GM19351 (cell line): ENCODE measurements around the gene CSRP1.

Source experiments
- ATAC-seq: cut with Tn5 transposase; IDR thresholded peaks from one replicate; pipeline ENCODE4 v1.9.1; 2021; ENCODE audit warnings: mild to moderate bottlenecking, moderate library complexity; ENCODE audit not compliant: unreplicated experiment

CSRP1 gene

DNA sequence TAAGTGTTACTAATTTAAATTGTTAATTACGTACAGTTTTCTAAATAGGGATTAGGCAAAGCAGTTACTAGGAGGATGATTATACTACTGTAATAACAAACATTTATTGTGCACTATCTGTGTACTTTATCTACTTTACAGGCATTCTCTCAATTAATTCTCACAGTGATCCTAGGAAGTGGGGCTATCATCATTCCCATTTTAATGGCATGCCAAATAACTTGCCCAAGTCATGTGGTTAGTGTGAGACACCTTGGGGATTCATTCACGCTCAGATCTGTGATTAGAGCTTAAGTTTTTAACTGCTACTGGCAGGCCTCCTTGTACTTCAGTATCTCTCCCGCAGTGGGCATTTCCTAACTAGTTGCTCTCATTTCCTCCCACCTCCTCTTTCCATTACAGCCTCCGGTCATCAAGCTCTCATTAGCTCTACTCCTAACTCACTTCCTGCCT, 49.4 kb downstream of the CSRP1 start:
- no peak for ATAC-seq

- ATAC-seq: peak; percentile 67
Measured at GRCh38 chr1:201456499-201457309, 50.2 kb downstream of the CSRP1 start.

- ATAC-seq: no peak
Measured at GRCh38 chr1:201455098-201455497, 51.8 kb downstream of the CSRP1 start.

DNA sequence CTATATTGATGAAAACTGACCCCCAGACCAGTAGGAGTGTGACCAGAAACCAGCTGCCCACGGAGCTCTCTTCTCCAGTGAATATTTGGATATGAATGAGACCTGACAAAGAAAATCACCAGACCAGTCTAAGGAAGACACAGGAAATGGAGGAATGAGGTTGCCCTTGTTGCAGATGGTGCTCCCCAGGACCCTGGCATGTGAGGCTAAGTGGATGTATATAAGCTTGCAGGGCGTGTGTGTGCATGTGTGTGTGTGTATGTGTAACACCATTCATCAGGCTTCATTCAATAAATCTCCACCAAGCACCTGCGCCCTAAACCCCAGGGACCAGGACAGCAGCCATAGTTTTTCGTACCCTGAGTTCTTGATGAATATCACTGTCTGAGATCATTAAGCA, 52.3 kb downstream of the CSRP1 start:
- no peak for ATAC-seq

DNA sequence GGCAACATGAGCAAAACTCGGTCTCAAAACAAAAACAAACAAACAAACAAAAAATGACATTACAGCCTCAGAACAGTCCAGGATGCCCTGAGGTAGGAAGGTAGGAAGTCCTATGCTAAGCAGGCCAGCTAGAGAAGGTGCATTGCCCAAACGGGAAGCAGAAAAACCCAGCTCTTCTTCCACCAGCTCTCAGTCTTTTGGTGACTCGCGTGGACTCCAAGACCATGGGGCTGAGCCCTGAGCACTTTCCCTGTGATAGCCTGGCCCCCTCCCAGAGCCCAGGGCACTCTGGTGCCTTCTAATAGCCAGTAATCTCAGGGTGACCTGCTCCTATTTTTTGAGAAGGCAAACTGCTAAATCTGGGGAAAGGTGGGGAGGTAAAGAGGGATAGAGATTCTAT, 54.1 kb downstream of the CSRP1 start:
- ATAC-seq: no peak

DNA sequence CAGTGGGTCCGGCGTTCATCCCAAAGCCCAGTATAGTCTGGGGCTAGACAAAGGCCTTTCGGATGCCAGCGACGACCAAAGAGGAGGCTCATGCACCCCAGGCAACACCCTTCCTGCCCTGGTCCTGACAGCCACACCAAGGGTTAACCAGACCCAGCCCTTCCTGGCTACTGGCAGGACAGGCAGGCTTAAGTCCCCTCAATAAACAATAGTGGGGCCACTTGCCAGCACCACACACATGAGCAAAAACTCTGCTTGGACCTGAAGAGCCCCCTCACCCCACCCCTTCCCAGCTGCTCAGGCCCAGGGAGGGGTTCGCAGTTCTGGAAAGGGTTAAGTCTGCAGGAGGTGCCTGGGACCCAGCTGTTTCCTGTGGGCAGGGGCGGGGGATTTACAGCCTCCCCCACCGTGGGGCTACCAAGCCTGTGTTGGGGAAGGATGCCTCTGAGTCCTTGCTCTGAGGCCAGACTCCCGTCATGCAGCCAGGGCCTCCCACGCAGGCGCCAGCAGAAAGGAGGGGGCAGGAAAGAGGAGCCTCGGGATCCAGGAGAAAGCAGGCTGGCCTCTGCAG, 56.1 kb downstream of the CSRP1 start:
- ATAC-seq: no peak

DNA sequence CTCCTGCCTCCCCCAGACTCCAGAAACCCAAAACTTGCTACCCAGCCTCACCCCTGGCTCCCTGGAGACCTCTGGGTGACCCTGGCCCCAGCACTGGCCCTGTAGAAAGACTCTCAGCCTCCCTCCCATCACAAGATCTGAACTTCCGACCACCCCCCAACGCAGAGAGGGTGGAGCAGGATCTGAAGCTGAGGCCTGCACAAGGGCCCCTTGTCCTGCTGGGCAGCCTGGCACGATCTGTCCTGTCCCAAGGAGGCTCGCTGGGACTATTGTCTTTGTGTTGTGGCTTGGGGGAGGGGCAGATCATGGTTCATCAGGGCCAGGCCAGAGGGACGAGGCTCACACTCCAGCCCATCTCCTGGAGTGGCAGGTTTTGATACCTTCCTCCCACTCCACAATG, 57.9 kb downstream of the CSRP1 start:
- no peak for ATAC-seq

DNA sequence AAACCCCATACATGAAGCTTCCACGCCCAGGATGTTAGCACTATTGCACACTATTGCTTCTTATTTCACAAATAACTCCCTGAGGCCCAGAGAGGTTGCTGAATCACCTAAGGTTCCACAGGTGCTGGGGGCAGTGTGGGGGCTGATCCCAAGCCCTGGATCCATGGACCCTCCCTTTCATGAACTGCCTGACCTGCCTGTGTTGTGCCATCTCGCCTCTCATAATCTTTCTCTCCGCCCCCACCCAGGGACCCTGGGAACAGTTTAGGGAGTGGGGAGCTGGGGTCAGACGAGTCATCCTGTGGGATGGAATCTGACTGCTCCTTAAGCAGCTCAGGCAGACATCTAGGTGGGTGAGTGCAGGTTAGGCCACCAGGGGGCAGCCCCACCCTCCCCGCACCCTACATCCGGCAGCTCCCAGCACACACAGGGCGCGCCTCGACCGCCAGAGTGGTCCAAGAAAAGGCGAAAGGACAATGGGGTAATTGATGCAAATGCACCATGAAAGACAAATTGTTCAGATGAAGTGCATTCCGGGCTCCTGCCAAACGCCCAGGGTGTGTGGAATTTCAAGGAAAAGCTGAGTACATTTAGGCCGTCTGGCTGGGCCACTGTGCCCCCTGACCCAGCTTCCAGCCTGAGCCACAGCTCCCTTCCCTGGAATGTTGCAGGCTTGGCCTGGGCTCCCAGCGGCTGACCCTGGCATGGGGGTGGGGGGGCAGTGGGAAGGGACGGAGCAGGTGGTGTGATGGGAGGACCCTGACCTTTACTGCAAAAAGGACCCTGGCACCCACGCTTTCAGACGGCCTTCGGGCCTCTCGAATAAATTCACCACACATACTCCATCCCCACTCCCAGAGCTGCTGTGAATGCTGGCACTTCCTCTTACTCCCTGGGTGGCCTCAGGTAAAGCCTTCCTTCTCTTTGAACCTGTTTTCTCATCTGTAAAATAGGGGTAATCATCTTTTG, 58.7 kb downstream of the CSRP1 start:
- peak; percentile 84 for ATAC-seq

GRCh38 chr1:201445310-201445709, 61.6 kb downstream of the CSRP1 start:
- no peak for ATAC-seq

DNA sequence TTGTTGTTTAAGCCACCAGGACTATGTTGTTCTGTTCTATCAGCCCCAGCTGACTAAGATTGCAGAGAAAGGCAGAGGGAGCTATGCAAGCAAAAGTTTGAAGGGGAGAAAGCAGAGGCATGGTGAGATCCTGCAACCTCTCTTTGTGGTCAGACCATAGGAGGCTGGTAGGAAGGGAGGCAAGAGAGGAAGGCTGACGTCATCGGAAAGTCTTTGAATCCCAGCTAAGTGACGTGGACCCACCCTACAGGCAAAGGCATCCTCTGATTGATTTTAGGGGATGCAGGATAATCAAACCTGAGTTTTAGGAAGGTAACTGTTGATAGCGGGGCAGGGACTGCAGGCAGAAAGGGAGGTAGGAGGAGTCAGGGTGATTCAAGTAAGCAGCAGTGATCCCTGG, 62.1 kb downstream of the CSRP1 start:
- no peak for ATAC-seq

DNA sequence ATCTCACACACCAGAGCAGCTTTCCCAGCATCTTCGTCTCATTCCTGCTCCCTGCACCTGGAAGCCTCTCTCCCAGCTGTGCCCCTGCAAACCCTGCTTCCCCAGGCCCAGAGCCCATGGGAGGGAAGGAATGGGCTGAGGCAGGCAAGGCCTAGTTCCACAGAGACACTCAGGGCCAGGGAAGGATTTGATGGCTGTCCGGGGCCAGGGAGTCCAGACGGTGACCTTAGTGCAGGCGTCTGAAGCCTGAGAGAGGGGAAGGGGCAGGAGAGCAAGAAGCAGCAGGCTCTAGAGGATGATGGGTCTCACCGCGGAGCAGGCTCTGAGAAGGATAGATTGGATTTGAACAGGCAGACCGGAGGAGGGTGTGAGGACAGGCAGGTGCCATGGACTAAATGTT, 63.2 kb downstream of the CSRP1 start:
- no peak for ATAC-seq

- ATAC-seq: no peak
Measured at GRCh38 chr1:201436969-201437368, 70.0 kb downstream of the CSRP1 start.

DNA sequence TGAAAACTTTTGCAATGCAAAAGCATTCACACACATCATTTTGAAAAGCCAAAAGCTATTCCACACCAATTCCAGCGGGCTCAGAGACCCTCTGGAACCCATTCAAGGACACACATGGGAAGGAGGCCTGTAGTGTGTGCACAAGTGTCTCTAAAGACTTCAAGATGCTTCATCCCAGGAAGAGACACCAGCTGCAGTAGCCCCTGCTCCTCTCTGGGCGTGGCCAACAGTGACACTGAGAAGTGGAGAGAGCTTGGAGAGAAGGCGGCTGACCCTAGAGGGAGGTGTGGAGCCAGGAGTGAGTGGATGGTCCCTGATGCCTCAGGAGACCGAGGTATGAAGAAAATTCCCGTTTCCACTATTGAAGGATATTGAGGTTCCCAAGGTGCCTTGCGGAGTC, 70.5 kb downstream of the CSRP1 start:
- no peak for ATAC-seq

DNA sequence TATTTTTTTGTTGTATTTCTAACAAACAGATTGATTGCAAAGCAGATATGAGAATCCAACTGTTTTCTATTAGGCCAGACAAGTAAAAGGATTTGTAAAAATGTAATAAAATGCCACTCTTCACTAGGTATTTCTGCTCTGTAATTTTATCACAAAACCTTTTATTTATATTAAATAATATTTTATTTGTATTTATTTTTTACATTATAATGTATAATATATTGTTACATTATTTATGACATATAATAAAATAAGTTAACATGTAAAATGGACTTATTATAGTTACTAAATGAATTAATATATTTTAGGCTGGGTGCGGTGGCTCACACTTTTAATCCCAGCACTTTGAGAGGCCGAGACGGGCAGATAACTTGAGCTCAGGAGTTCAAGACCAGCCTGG, 72.7 kb downstream of the CSRP1 start:
- no peak for ATAC-seq

DNA sequence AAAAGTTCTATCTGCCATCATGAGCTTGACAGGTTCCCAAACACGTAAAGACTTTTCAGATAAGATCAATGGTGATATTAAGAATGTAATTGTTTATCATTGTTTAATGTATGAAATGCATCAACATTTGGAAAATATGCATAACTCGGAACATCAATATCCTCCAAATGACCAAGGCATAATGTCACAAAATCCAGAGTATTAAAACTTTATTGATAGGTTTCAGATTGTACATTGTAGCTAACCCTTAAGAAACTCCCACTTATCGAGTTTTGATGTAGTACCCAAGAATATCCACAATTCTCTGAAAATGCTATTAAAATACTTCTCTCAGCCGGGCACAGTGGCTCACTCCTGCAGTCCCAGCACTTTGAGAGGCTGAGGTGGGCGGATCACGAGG, 73.3 kb downstream of the CSRP1 start:
- no peak for ATAC-seq
